ENCODE data around the gene EIF4E2.

GRCh38 chr2:232525791-232526371, 24.6 kb upstream of the EIF4E2 start, which contains the start of gene CHRND:
- TF ChIP-seq CTCF (IDR thresholded peaks at IDR 0.05) (no peak), FOXP4 (CRISPR knock-in tag; IDR thresholded peaks at IDR 0.05) (no peak), MAX (CRISPR knock-in tag; IDR thresholded peaks at IDR 0.05) (no peak), RELA (CRISPR knock-in tag; IDR thresholded peaks at IDR 0.05; ENCODE audit: borderline replicate concordance) (no peak), TP53 (CRISPR knock-in tag; IDR thresholded peaks at IDR 0.05) (no peak), ATF2 (CRISPR knock-in tag; IDR thresholded peaks at IDR 0.05; ENCODE audit: borderline replicate concordance, low read depth) (no peak), ESRRA (CRISPR knock-in tag; IDR thresholded peaks at IDR 0.05; ENCODE audit: borderline replicate concordance) (no peak), ZNF219 (CRISPR knock-in tag; IDR thresholded peaks at IDR 0.05; ENCODE audit: borderline replicate concordance) (no peak), ATF6 (CRISPR knock-in tag; IDR thresholded peaks at IDR 0.05) (no peak), ATF3 (CRISPR knock-in tag; conservative IDR thresholded peaks at IDR 0.05) (no peak)

Measured in WTC11 (cell line).